Mesendoderm (in vitro differentiated cells): Measurements from ENCODE around the gene GCLM.
"Not testable (repeated sequence)": the region's sequence is repeated elsewhere in the genome, so short reads cannot be mapped to it uniquely, and the experiment has no call there.

Experiments
- DNase-seq: peaks from one replicate; pipeline ENCODE4 v3.0.0; 2013
- H2AK5ac ChIP-seq: 2 replicates; pipeline ENCODE4 v1.6.1; 2013; ENCODE audit warnings: low read length, inconsistent platforms
- H2BK120ac ChIP-seq: 2 replicates; pipeline ENCODE4 v1.6.1; 2013; ENCODE audit warnings: low read depth, mild to moderate bottlenecking, low read length, moderate library complexity, mixed read lengths
- H2BK15ac ChIP-seq: replicated peaks from 2 replicates; pipeline ENCODE4 v1.6.1; 2013; ENCODE audit warnings: low read depth, mild to moderate bottlenecking, moderate library complexity
- H2BK5ac ChIP-seq: 2 replicates; pipeline ENCODE4 v1.6.1; 2013; ENCODE audit warnings: low read length, inconsistent platforms
- H3K18ac ChIP-seq: 2 replicates; pipeline ENCODE4 v1.6.1; 2013; ENCODE audit warnings: mild to moderate bottlenecking, low read length, mixed read lengths
- H3K23ac ChIP-seq: one replicate; pipeline ENCODE4 v1.6.1; 2013; ENCODE audit warnings: low read length
- H3K27ac ChIP-seq: 2 replicates; pipeline ENCODE4 v1.5.1; 2013; ENCODE audit warnings: low read depth, mild to moderate bottlenecking, inconsistent platforms, low read length, moderate library complexity
- H3K27me3 ChIP-seq: 2 replicates; pipeline ENCODE4 v1.6.1; 2013; ENCODE audit warnings: low read length, control low read depth, mild to moderate bottlenecking, inconsistent platforms; ENCODE audit not compliant: insufficient read depth, poor library complexity
- H3K36me3 ChIP-seq: 2 replicates; pipeline ENCODE4 v1.6.1; 2013; ENCODE audit warnings: low read length, inconsistent platforms; ENCODE audit not compliant: control insufficient read depth, insufficient read depth
- H3K4ac ChIP-seq: one replicate; pipeline ENCODE4 v1.6.1; 2013; ENCODE audit warnings: low read depth, mild to moderate bottlenecking, low read length, moderate library complexity
- H3K4me1 ChIP-seq: 2 replicates; pipeline ENCODE4 v1.6.1; 2013; ENCODE audit warnings: low read depth, low read length, inconsistent platforms; ENCODE audit not compliant: control insufficient read depth
- H3K4me2 ChIP-seq: 2 replicates; pipeline ENCODE4 v1.6.1; 2013; ENCODE audit warnings: low read length
- H3K4me3 ChIP-seq: 2 replicates; pipeline ENCODE4 v1.5.1; 2013; ENCODE audit warnings: mild to moderate bottlenecking, low read length
- H3K56ac ChIP-seq: one replicate; pipeline ENCODE4 v1.6.1; 2013; ENCODE audit warnings: low read length
- H3K79me1 ChIP-seq: 2 replicates; pipeline ENCODE4 v1.6.1; 2013; ENCODE audit warnings: low read length, inconsistent platforms
- H3K79me2 ChIP-seq: 2 replicates; pipeline ENCODE4 v1.6.1; 2013; ENCODE audit warnings: mild to moderate bottlenecking, low read length; ENCODE audit not compliant: control insufficient read depth, insufficient read depth
- H3K9ac ChIP-seq: 2 replicates; pipeline ENCODE4 v1.6.1; 2013; ENCODE audit warnings: low read length, inconsistent platforms
- H4K5ac ChIP-seq: one replicate; pipeline ENCODE4 v1.6.1; 2013; ENCODE audit warnings: low read length
- H4K8ac ChIP-seq: one replicate; pipeline ENCODE4 v1.6.1; 2013; ENCODE audit warnings: low read depth, mild to moderate bottlenecking, control low read depth, low read length, moderate library complexity
- WGBS: extraction: QIAGEN DNeasy Blood & Tissue Kit; methylation state at CpG from one replicate; pipeline ENCODE4 v1.1.7; 2013; ENCODE audit warnings: low lambda C conversion rate, missing lambda C conversion rate; ENCODE audit not compliant: insufficient coverage; ENCODE audit errors: extremely low coverage; 5-methylcytosine and 5-hydroxymethylcytosine counted together

GCLM gene

DNA sequence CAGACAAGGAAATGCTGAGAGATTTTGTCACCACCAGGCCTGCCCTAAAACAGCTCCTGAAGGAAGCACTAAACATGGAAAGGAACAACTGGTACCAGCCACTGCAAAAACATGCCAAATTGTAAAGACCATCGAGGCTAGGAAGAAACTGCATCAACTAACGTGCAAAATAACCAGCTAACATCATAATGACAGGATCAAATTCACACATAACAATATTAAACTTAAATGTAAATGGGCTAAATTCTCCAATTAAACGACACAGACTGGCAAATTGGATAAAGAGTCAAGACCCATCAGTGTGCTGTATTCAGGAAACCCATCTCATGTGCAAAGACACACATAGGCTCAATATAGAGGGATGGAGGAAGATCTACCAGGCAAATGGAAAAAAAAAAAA lies 51.6 kb downstream of the GCLM start:
- not testable (repeated sequence) for H2BK120ac ChIP-seq, H3K4ac ChIP-seq, H3K4me2 ChIP-seq, H3K36me3 ChIP-seq, H3K56ac ChIP-seq, H4K5ac ChIP-seq, H4K8ac ChIP-seq, H3K18ac ChIP-seq, H2AK5ac ChIP-seq, H3K27ac ChIP-seq, H3K4me1 ChIP-seq, H3K9ac ChIP-seq, H3K79me2 ChIP-seq, H3K4me3 ChIP-seq, H2BK5ac ChIP-seq, H3K23ac ChIP-seq, H3K79me1 ChIP-seq, H3K27me3 ChIP-seq, H2BK15ac ChIP-seq, DNase-seq
- no CpG with 5 or more reads among the region's 3 CpGs for WGBS

DNA sequence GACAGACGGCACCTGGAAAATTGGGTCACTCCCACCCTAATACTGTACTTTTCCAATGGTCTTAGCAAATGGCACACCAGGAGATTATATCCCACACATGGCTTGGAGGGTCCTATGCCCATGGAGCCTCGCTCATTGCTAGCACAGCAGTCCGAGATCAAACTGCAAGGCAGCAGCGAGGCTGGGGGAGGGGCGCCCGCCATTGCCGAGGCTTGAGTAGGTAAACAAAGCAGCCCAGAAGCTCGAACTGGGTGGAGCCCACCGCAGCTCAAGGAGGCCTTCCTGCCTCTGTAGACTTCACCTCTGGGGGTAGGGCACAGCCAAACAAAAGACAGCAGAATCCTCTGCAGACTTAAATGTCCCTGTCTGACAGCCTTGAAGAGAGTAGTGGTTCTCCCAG lies 53.2 kb downstream of the GCLM start:
- H3K27me3 ChIP-seq, H3K56ac ChIP-seq, H3K27ac ChIP-seq, H2BK15ac ChIP-seq, H3K9ac ChIP-seq, H2BK5ac ChIP-seq, H3K23ac ChIP-seq, H3K79me1 ChIP-seq, H2AK5ac ChIP-seq, DNase-seq, H3K79me2 ChIP-seq, H3K18ac ChIP-seq, H3K4ac ChIP-seq, H3K4me1 ChIP-seq, H3K36me3 ChIP-seq, H4K5ac ChIP-seq, H3K4me3 ChIP-seq, H3K4me2 ChIP-seq, H4K8ac ChIP-seq, H2BK120ac ChIP-seq: not testable (repeated sequence)
- no CpG with 5 or more reads among the region's 9 CpGs for WGBS

DNA sequence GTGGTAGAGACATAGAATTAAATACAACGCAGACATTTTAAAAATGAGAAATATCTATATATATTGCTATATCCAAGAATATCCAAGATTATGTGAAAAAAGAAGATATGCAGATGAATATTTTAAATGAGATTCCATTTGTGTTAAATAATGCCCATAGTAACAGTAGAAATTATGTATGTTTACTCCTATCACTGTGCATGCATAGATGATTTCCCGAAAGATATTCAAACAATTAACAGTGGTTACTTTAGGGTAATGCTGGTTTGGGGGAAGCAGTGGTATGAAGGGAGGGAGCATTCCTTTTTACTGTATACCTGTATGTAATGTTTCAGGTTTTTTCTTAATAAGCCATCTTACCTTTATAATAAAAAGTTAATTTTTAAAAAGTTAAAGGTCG lies 55.3 kb downstream of the GCLM start:
- H3K79me2 ChIP-seq: no peaks in the 10 kb centered on the region
- H3K4me2 ChIP-seq: no peak overlapping the region
- H4K8ac ChIP-seq: no peak overlapping the region
- H4K5ac ChIP-seq: no peak overlapping the region
- WGBS: no CpG with 5 or more reads among the region's 3 CpGs
- no peak for DNase-seq
- H2AK5ac ChIP-seq: no peak overlapping the region
- H3K18ac ChIP-seq: no peak overlapping the region
- no peaks in the 10 kb centered on the region for H3K79me1 ChIP-seq
- no peak overlapping the region for H3K4ac ChIP-seq
- H3K23ac ChIP-seq: no peak overlapping the region
- no peaks in the 10 kb centered on the region for H3K36me3 ChIP-seq
- H2BK5ac ChIP-seq: no peak overlapping the region
- H3K27ac ChIP-seq: no peak overlapping the region
- H3K4me1 ChIP-seq: no peaks in the 10 kb centered on the region
- H3K56ac ChIP-seq: no peak overlapping the region
- H2BK15ac ChIP-seq: no peak overlapping the region
- H3K9ac ChIP-seq: no peak overlapping the region
- H2BK120ac ChIP-seq: no peak overlapping the region
- H3K27me3 ChIP-seq: no peaks in the 10 kb centered on the region
- no peak overlapping the region for H3K4me3 ChIP-seq

DNA sequence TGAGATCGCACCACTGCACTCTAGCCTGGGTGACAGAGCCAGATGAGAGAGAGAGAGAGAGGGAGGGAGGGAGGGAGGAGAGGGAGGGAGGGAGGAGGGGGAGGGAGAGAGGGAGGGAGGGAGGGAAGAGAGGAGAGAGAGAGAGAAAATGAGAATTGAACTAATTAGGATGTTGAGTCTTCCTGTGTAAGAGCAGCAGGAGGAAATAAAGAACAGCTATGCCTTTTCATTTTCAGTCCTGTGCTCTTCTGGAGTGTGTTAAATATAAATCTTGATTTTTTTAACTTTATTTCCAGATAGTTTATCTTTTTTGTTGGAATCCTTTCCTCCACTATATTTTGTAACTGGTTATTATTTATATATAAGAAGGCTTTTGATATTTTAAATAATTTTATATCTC lies 57.4 kb downstream of the GCLM start:
- Histone ChIP-seq H3K36me3 (no peaks in the 10 kb centered on the region), H3K4me3 (no peak overlapping the region), H3K4me1 (no peaks in the 10 kb centered on the region), H2BK15ac (no peak overlapping the region), H2AK5ac (no peak overlapping the region), H3K4ac (no peak overlapping the region), H3K4me2 (no peak overlapping the region), H2BK120ac (no peak overlapping the region), H3K18ac (no peak overlapping the region), H3K79me1 (no peaks in the 10 kb centered on the region), H3K79me2 (no peaks in the 10 kb centered on the region), H3K9ac (no peak overlapping the region), H4K5ac (no peak overlapping the region), H3K27ac (no peak overlapping the region), H2BK5ac (no peak overlapping the region), H3K27me3 (no peaks in the 10 kb centered on the region), H3K23ac (no peak overlapping the region), H4K8ac (no peak overlapping the region), H3K56ac (no peak overlapping the region)
- DNase-seq: no peak
- WGBS: no CpG with 5 or more reads among the region's 1 CpG

DNA sequence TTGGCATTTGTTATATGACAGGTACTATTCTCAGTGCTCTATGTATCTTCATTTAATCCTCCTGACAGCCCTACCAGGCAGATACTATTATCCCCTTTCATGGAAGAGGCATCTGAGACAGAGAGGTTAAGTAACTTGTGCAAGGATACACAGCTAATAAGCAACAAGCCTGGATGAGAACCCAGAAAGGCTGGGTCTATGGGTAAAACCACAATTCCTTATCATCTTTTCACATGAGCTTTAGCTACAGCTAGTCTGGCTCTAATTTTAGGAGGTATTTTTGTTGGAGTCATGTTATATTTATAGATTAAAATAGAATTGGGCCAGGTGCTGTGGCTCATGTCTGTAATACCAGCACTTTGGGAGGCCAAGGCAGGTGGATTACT lies 57.9 kb downstream of the GCLM start:
- H2AK5ac ChIP-seq: no peak overlapping the region
- H3K27ac ChIP-seq: no peak overlapping the region
- no peak overlapping the region for H3K4me2 ChIP-seq
- no peak overlapping the region for H2BK15ac ChIP-seq
- no peak overlapping the region for H2BK120ac ChIP-seq
- H3K23ac ChIP-seq: no peak overlapping the region
- no peaks in the 10 kb centered on the region for H3K79me1 ChIP-seq
- H3K56ac ChIP-seq: no peak overlapping the region
- H2BK5ac ChIP-seq: no peak overlapping the region
- H3K4ac ChIP-seq: no peak overlapping the region
- no peaks in the 10 kb centered on the region for H3K4me1 ChIP-seq
- no peak overlapping the region for H4K8ac ChIP-seq
- no peaks in the 10 kb centered on the region for H3K36me3 ChIP-seq
- DNase-seq: no peak
- H3K4me3 ChIP-seq: no peak overlapping the region
- no peak overlapping the region for H4K5ac ChIP-seq
- no peak overlapping the region for H3K9ac ChIP-seq
- no peaks in the 10 kb centered on the region for H3K79me2 ChIP-seq
- no peak overlapping the region for H3K18ac ChIP-seq
- H3K27me3 ChIP-seq: no peaks in the 10 kb centered on the region

DNA sequence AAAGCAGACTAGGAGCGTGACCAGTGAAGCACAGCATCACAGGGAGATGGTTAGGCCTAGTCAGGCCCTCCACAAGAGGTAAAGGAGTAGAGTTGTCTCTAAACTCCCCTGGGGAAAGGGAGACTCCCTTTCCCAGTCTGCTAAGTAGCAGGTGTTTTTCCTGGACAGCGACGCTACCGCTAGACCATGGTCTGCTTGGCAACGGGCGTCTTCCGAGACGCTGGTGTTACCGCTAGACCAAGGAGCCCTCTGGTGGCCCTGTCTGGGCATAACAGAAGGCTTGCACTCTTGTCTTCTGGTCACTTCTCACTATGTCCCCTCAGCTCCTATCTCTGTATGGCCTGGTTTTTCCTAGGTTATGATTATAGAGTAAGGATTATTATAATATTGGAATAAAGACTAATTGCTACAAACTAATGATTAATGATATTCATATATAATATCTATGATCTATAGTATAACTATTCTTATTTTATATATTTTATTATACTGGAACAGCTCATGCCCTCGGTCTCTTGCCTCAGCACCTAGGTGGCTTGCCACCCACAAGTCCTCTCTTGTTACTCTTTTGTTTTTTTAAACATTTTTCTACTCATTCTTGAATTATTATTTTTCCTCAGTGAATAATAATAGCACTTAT lies 58.4 kb downstream of the GCLM start:
- not testable (repeated sequence) for H3K4ac ChIP-seq, H3K79me2 ChIP-seq, H4K8ac ChIP-seq, H2BK15ac ChIP-seq, H3K18ac ChIP-seq, H3K36me3 ChIP-seq, H3K23ac ChIP-seq, H3K27ac ChIP-seq, H3K4me1 ChIP-seq, H2BK5ac ChIP-seq, H3K4me3 ChIP-seq, H3K4me2 ChIP-seq, H3K9ac ChIP-seq, H3K79me1 ChIP-seq, H3K27me3 ChIP-seq, H2BK120ac ChIP-seq, H4K5ac ChIP-seq, H2AK5ac ChIP-seq, H3K56ac ChIP-seq
- DNase-seq: peak; percentile 81
- no CpG with 5 or more reads among the region's 10 CpGs for WGBS
